ENCODE measurements around the gene ERGIC1. TPM values are rescaled to one million over a fixed set of nuclear protein-coding genes. Genes with fewer than 3 reads are reported as not detected.
A peak's percentile ranks its signal among the peaks of the same experiment; 100 is the strongest.

The ERGIC1 gene
- total RNA-seq, 2 donors from 2014 or later, result 228 to 380 TPM

DNA sequence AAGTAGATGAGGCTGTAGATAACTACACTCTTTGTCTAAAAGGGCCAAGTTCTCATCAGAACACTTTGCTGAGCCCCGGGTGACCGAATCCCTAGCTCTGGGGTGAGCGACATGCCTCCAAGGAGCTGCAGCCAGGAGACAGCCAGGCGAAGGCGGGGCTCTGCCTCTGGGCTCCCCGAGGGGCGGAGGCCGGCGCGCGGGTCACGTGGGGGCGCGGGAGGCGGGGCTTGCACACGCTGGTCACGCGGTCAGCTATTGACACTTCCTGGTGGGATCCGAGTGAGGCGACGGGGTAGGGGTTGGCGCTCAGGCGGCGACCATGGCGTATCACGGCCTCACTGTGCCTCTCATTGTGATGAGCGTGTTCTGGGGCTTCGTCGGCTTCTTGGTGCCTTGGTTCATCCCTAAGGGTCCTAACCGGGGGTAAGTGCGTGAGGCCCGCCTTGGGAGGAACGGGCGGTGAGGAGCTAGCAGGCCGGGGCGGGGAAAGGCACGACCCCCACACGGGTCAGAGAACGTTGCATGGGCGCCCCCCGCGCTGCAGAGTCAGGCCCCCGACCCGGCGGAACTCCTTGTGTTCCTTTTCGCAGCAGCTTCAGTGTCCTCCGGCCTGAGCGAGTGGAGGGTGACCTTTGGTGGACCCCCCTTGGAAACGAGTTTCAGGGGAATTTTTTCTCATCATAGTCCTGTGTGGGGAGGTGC lies 149.6 kb downstream of the ERGIC1 start, which contains the start of gene ATP6V0E1:
Gene ATP6V0E1, plus strand, starts transcription at position 230 of the 702 bp plus-strand sequence. Its CDS starts 90 bp downstream, at position 320.
- H3K9me3 ChIP-seq, result no peaks in the 10 kb centered on the region

DNA sequence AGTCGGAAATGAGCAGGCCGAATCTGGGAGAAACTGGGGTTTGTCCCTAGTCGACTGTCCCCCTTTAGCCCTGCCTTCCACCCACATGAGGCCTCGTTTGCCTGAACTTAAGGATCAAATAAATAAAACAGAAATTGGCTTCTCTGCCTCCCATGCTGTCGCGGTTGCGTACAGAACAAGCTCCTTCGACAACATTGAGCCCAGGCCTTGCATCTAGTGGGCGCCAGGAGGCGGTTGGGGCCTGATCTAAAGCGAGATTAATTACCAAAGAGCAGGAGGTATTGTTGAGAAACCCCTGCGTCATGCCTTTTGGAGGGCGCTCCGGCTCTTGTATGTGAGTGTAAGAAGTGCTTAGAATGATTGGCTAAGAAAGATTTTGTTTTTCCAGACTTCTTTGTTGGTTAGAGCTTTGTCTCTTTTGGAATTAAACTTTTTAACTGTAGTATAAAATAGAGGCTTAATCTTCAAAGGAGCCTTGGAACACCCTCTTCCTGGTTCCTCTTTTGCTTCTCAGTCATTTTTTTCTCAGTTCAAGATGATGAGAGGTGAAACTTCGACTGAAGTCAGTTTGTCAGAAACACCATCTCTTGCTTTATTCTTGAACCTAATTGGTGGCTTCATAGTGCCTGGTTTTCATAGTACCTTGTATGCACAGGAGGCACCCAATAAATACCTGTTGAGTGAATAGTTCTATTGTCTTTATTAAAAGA lies 150.3 kb downstream of the ERGIC1 start:
- no peaks in the 10 kb centered on the region for H3K36me3 ChIP-seq
- under 1% methylated on average over 15 of the region's 15 CpGs for WGBS
- H3K9me3 ChIP-seq, result no peaks in the 10 kb centered on the region
- peak overlapping the region; percentile 97 to 99 for H3K27ac ChIP-seq
- peak in 3 of 4 experiments; percentile 35 to 57 (median 55) for TF ChIP-seq CTCF (IDR thresholded peaks at IDR 0.05)
- no peak for TF ChIP-seq POLR2A (IDR thresholded peaks at IDR 0.05)
- TF ChIP-seq POLR2AphosphoS5 (IDR thresholded peaks at IDR 0.05), result peak; percentile 67
- no peaks in the 10 kb centered on the region for H3K4me1 ChIP-seq (replicated peaks)
- no peaks in the 10 kb centered on the region for H3K27me3 ChIP-seq (replicated peaks; ENCODE audit: insufficient read depth)
- intact Hi-C loops (cut with DNase I), result loop anchor here (1.0 to 2.0 kb wide), 2 partner anchors 73 to 160 kb away; partner anchors contain the start of gene BNIP1
- peak; percentile 78 for DNase-seq (ENCODE audit: low spot score)
- peak overlapping the region; percentile 64 to 95 for H3K4me3 ChIP-seq

More for the DNA sequence above, 149.6 kb downstream of the ERGIC1 start, which contains the start of gene ATP6V0E1:
- Histone ChIP-seq H3K4me3 (peak within 1 kb of the TSS; percentile 64 to 95), H3K4me1 (replicated peaks) (no peaks in the 10 kb centered on the region), H3K36me3 (no peaks in the 10 kb centered on the region), H3K27ac (peak within 1 kb of the TSS; percentile 97 to 99), H3K27me3 (replicated peaks; ENCODE audit: insufficient read depth) (no peaks in the 10 kb centered on the region)
- intact Hi-C loops (cut with DNase I), result loop anchor here (1.0 to 2.0 kb wide), 2 partner anchors 74 to 161 kb away; partner anchors contain the start of gene BNIP1
- under 1% methylated on average over 45 of the region's 49 CpGs for WGBS
- DNase-seq (ENCODE audit: low spot score), result peak; percentile 97
- TF ChIP-seq CTCF (IDR thresholded peaks at IDR 0.05) (peak in 2 of 4 experiments; percentile 16 to 37), POLR2A (IDR thresholded peaks at IDR 0.05) (peak; percentile 90), POLR2AphosphoS5 (IDR thresholded peaks at IDR 0.05) (peak; percentile 98)

DNA sequence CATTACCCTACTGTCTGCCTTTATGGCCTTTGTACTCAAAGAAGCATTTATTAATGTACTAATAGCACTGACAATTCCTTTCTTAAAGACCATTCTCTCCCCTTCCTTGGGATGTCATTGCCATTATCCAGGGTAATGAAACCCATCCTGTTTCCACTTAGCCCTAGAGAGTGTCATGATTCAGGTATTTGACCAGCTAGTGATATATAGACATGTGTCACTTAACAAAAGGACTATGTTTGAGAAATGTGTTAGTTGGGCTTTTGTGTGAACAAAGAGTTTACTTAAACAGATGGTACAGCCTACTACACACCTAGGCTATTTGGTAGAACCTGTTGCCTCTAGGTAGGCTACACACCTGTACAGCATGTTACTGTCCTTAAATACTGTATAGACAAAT lies 151.5 kb downstream of the ERGIC1 start:
- H3K4me1 ChIP-seq (replicated peaks), result no peaks in the 10 kb centered on the region

DNA sequence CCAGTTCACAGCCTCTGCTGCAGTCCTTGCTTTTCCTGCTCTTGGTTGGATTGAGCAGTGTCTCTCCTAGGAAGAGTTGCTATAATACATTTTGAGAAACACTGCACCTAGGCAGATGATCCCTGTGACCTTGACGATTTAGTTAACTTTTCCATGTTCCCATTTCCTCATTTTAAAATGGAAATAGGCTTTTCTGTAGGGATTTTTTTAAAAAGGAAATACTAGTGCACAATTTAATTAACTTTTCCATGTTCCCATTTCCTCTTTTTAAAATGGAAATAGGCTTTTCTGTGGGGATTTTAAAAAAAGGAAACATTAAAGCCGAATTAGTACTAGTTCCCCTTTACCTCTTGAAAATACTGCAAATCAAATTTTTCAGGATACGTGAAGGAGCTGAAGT lies 154.2 kb downstream of the ERGIC1 start:
- Histone ChIP-seq H3K27ac (no peak overlapping the region), H3K9me3 (no peaks in the 10 kb centered on the region), H3K27me3 (replicated peaks; ENCODE audit: insufficient read depth) (no peaks in the 10 kb centered on the region), H3K4me1 (replicated peaks) (no peaks in the 10 kb centered on the region), H3K36me3 (no peaks in the 10 kb centered on the region), H3K4me3 (no peak overlapping the region)
- intact Hi-C loops (cut with DNase I), result no loop called here
- no peak for DNase-seq (ENCODE audit: low spot score)
- 84% methylated on average over 3 of the region's 3 CpGs for WGBS
- no peak for TF ChIP-seq CTCF (IDR thresholded peaks at IDR 0.05)
- no peak for TF ChIP-seq POLR2A (IDR thresholded peaks at IDR 0.05)
- TF ChIP-seq POLR2AphosphoS5 (IDR thresholded peaks at IDR 0.05), result no peak

More for the DNA sequence above, 151.5 kb downstream of the ERGIC1 start:
- TF ChIP-seq CTCF (IDR thresholded peaks at IDR 0.05), result no peak
- no peak for TF ChIP-seq POLR2AphosphoS5 (IDR thresholded peaks at IDR 0.05)
- no peak for TF ChIP-seq POLR2A (IDR thresholded peaks at IDR 0.05)
- peak overlapping the region in 1 of 2 donors; percentile 64 for H3K4me3 ChIP-seq
- no peaks in the 10 kb centered on the region for H3K36me3 ChIP-seq
- peak overlapping the region; percentile 21 to 97 for H3K27ac ChIP-seq
- H3K9me3 ChIP-seq, result no peaks in the 10 kb centered on the region
- DNase-seq (ENCODE audit: low spot score), result no peak
- H3K27me3 ChIP-seq (replicated peaks; ENCODE audit: insufficient read depth), result no peaks in the 10 kb centered on the region
- intact Hi-C loops (cut with DNase I), result loop anchor here (2.0 kb wide), 1 partner anchor 159 kb away; the partner anchor contains the start of gene BNIP1

All from prostate gland (tissue), 2 donors.